ENCODE results near the gene SUMO2.
"Not testable (repeated sequence)": the region's sequence is repeated elsewhere in the genome, so short reads cannot be mapped to it uniquely, and the experiment has no call there.

- TF ChIP-seq JUND, TAF1 (CRISPR knock-in tag; IDR thresholded peaks at IDR 0.05): not testable (repeated sequence)
These were observed 24.3 kb downstream of the SUMO2 start for GRCh38 chr17:75158480-75158879.

Measured in HepG2 (cell line).